COLO829 (cell line): ENCODE results near the gene NTRK2.

Source experiments
- DNase-seq: peaks from one replicate; pipeline ENCODE4 v3.0.0; 2012; ENCODE audit warnings: low spot score

The NTRK2 gene

DNA sequence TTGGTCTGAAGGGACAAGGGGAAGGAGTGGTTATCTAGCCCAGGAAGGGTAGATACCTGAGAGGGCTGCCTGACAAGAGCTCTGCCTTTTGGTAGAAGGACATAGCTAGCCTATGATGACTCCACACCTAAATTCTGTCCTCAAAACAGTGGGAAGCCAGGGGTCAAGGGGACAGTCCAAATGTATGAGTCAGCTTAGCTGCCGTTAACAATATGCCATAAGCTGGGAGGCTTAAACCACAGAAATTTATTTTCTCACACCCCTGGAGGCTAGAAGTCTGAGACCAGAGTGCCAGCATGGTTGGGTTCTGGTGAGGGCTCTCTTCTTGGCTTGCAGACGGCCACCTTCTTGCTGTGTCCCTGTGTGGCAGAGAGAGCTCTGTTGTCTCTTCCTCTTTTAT is 306.4 kb downstream of the NTRK2 start:
- DNase-seq = no peak

GRCh38 chr9:84978661-84979060 is 309.1 kb downstream of the NTRK2 start:
- no peak for DNase-seq

DNA sequence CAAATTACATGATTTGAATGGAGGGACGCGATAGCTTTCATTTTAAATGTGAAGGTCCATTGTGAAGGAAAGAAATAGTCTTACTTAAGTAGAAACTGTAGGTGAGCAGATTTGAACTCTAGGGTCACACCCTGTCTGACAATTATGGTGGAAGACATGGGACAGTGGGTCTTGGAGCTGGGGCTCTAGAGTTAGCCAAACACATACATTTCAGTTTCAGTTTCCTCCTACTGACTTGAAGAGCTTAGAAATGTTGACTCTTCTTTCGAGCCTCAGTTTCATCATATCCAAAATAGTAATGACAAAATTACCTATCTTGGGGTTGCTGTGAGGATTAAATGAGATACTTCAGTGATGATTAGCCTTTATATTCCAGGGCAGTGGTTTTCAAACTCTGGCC is 314.2 kb downstream of the NTRK2 start:
- no peak for DNase-seq

DNA sequence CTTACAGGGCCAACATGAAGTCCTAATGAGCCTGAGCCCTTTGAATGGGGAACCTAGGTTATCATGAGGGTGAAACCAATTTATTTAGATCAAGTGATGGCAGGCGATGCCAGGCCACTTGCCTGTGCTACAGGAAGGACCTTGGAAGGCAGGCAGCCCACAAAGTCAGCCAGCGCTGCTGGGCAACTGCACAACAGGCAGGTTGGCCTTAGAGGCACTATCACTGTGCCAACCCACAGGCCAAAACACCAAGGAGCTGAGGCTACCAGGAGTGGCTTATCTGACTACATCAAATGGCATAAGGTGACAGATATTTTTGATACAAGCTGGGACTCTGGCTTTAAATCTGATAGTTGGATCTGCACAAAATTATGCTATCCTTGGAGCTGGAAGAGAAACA is 319.1 kb downstream of the NTRK2 start:
- DNase-seq = no peak

DNA sequence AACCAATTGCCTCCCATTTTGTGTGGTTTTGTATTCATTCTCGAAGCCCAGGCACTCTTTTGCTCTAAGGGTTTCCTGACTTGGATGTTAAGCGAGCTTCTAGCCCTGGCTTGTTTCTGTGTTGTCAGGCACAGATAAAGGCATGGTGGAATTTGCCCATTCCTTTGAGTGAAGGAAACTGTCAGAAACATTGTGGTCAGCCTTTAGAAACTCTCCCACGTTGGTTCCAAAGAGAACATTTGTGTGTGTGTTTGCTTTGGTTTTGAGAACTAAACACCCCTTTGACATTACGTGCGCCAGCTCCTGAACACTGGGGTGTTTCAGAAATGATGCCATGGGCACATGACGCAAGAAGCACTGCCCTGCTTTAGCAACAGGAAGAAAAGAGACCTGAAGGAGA is 320.9 kb downstream of the NTRK2 start:
- peak; percentile 12 for DNase-seq

DNA sequence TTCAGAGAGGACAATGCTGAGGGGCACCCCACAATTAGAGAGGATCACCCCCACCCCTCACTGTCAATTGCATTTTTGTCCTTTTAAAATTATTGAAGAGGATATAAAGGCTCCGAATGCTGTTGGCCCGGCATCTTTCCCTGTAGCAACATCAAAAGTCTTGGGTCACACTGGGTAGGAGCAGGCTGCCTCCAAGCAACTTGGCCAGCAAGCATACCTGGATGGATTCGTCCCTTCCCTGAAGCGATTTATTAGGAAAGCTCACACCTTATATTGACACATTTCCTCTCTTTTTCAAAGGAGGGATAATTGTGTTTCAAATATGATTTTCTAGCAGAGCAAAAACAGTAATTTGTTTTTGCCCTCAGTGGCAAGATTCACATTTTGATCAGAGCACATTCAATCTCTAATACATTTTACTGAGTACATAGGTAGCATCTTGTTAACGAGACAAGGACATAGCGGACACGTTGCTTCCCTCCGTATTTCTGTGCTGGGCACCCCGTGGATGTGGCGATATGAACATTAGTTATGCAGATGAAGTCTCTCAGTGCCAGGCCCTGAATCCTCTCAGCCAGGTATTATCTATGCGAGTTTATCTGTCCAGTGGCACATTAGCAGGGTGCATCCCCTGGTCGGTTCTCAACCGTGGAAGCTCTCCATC is 321.5 kb downstream of the NTRK2 start:
- no peak for DNase-seq

GRCh38 chr9:84991514-84991870 is 322.0 kb downstream of the NTRK2 start:
- no peak for DNase-seq

- DNase-seq = no peak
Measured at GRCh38 chr9:84992381-84992780, 322.9 kb downstream of the NTRK2 start.

DNA sequence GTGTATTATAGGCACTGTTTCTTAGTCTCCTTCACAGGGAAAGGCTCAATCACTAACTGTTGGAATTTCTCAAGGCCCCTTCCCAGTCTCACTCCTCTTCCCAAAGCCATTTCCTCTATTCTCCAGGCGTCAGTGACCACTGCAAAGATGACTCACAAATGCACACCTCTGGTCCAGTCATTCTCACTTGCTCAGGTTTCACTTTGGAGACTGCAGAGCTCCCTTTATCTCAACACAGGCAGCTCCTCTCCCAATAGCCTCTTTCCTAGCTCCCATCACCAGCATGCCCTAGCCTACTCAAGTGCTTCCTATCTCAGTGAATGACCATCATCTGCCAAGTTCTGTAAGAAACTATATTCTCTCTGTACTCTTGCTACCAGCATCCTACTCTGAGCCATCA is 323.6 kb downstream of the NTRK2 start:
- DNase-seq = no peak

GRCh38 chr9:84996029-84996428 is 326.5 kb downstream of the NTRK2 start:
- no peak for DNase-seq

DNA sequence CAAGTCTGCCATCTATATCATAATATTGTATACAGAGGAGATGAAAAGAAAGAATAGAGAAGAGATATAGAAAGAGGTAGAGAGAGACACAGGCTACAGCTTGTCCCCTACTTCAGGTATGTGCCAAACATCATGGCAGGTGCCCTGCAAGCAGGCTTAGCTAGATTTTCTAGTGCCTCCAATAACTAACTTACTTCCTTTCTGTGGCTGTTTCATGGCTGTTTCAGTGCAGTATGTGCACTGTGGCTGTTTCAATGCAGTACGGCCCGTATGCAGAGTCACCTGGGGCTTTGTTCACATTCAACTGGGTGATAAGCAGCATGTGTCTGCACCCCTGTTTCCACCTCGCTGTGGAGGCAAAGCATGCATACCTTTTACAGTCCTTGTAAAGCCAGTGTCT is 327.2 kb downstream of the NTRK2 start:
- no peak for DNase-seq

DNA sequence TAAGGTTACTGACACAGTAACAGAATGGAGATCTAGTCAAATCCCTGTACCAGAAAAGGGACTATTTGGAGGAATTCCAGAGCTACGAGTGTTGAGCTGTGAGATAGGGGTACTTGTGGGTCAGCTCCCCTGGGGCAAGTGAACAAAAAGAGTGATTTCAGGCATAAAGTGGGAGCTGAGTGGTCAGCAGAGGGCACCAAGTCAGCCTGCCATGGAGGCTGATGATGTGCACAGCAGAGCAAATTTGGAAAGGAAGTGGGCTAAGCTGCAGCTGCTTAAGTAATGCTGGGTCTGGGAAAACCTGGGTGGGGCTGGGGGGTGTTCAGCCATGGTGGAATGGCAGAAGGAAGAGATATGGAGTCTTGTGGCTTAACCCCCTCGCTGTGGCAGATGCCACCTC is 327.9 kb downstream of the NTRK2 start:
- DNase-seq = no peak

- no peak for DNase-seq
Measured at GRCh38 chr9:84998639-84999038, 329.1 kb downstream of the NTRK2 start.

DNA sequence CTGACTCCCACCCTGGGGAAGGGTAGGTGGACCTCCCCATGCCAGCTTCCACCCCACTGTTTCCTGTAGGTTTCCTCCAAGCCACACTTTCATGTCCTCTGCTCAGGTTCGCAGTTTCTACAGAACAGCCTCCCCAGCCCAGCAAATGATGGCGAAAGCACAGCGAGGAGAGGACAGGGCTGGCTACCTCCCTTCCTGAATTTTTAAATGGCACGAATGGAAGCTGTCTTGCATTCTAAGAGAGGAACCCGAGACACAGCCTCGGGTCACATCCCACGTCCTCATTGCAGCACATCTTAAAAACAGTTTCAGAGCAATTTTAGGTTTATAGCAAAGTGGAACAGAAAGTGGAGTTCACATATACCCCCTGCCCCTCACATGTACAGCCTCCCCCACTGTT is 330.3 kb downstream of the NTRK2 start:
- no peak for DNase-seq

- no peak for DNase-seq
Measured at GRCh38 chr9:85001925-85002324, 332.4 kb downstream of the NTRK2 start.

DNA sequence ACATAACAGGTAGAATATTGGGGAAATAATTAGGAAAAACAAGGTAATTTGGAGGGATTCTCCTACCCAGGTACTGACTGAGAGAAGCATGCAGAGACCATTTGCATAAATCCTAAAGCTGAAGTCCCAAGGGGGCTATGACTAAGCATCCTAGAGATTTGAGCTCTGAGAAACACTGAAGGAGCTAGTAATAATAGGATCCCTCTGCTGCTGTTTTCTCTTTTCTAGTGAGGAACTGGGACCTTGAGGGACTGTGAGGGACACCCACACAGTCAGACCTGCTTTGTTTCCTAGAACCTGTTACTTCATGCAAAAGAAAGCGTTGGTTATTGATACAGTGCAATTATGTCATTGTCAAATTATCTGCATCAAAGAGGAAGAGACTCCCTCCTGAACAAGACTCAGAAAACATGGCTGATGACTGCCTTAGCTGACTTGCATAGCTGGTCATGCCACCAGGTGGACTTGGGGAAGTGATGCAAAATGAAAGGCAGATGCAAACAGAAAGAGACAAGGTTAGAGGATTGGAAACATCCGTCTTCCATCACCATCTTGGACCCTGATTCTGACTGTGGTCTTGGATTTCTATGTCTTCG is 335.4 kb downstream of the NTRK2 start:
- no peak for DNase-seq

- DNase-seq = no peak
Measured at GRCh38 chr9:85007748-85008147, 338.2 kb downstream of the NTRK2 start.

GRCh38 chr9:85008215-85008614 is 338.7 kb downstream of the NTRK2 start:
- DNase-seq = no peak

DNA sequence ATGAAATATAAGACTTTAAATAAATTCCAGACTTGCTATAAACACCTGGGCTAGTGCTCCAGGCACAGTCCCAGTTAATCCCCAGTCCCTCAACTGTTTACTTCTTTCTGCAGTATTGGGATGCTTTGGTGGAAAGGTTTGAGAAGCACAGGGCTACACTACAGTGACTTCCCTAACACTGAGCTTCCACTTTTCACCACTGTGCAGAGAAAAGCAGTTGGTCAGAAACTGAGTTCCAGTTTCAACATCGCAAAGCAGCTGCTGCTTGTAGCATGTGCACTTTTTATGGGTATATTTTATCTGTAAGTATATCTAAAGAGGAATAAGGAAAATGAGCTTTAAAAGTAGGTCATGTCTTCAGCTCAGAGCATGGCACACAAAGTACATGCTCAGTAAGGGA is 339.7 kb downstream of the NTRK2 start:
- no peak for DNase-seq

DNA sequence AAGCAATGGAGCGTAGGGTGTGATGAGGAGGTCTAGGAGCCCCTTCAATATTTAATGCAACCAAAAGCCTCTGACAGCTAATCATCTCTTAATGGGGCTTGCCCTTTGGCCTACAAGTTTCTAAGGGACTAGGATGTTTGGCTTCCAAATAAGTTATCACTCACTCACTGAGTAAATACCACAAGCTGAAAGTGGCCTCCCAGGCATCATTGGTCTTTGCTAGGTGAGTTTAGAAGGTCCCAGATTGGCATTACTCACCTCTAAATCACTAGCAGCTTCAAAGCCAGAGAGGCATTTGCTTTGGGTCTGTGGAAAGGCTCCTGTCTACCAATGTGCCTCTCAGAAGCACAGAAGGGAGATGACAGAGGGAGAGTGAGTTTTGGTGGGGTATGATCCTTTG is 344.2 kb downstream of the NTRK2 start:
- DNase-seq = no peak

DNA sequence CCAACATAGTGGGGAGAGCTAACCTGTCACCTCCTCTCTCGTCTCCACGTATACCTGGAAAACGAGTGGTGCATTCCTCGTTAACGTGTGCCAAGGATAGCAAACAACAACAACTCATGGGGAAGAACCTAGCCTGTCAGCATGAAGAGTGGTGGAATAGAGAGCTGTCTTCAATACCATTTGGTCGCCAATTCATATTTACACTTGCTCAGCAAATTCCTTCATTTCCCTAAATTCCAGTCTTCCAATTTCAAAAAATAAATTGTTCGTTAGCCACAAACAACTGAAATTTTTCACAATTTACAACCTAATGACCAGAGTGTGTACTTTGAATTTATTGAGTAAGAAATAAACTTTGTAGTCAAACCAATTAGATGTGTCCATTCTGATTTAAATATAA is 344.8 kb downstream of the NTRK2 start:
- no peak for DNase-seq

- DNase-seq = peak; percentile 48
Measured at GRCh38 chr9:85016384-85017006, 347.0 kb downstream of the NTRK2 start.

DNA sequence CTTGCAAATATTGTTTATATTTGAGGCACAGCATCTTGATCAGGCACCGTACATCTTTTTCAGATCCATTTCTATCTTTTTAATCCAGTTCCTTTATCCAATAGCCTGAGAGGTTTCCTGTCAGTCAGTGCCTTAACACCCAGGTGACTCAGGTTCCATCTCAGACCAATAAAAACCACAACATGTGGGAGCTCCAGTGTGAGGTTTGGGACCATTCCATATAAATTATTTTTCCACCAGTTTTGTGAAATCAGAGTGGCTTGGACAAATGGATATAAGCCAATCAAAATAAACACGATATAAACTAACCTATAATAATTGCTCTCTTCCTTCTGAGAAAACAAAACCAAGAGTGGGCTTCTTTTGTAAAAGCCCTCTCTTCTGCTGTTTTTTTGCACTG is 351.3 kb downstream of the NTRK2 start:
- DNase-seq = no peak

DNA sequence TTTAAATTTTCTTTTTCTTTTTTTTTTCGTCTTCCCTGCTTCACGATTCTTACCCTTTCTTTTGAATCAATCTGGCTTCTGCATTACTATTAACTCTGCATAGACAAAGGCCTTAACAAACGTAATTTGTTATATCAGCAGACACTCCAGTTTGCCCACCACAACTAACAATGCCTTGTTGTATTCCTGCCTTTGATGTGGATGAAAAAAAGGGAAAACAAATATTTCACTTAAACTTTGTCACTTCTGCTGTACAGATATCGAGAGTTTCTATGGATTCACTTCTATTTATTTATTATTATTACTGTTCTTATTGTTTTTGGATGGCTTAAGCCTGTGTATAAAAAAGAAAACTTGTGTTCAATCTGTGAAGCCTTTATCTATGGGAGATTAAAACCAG is 352.2 kb downstream of the NTRK2 start:
- no peak for DNase-seq
